Stimulated activated CD4-positive, alpha-beta T cell treated with anti-CD3 and anti-CD28 coated beads, Interleukin-4, amount 100 ng/mL, for 1 hour (primary cell): ENCODE data around the gene PLEKHA5.
"Not testable (repeated sequence)": the region's sequence is repeated elsewhere in the genome, so short reads cannot be mapped to it uniquely, and the experiment has no call there.

Experiments
- DNase-seq: peaks from one replicate; pipeline ENCODE4 v3.0.0-alpha.2; 2020

Gene PLEKHA5

GRCh38 chr12:19203539-19204506, 74.3 kb downstream of the PLEKHA5 start:
- no peak for DNase-seq

GRCh38 chr12:19205120-19205519, 75.6 kb downstream of the PLEKHA5 start:
- DNase-seq: no peak

GRCh38 chr12:19206493-19207077, 77.1 kb downstream of the PLEKHA5 start:
- no peak for DNase-seq

GRCh38 chr12:19208456-19208855, 78.9 kb downstream of the PLEKHA5 start:
- no peak for DNase-seq

GRCh38 chr12:19209661-19210060, 80.1 kb downstream of the PLEKHA5 start:
- DNase-seq: no peak

- DNase-seq: no peak
Observed at GRCh38 chr12:19211802-19212201, 82.3 kb downstream of the PLEKHA5 start.

GRCh38 chr12:19212245-19212644, 82.7 kb downstream of the PLEKHA5 start:
- DNase-seq: no peak

- DNase-seq: no peak
Observed at GRCh38 chr12:19214020-19214419, 84.5 kb downstream of the PLEKHA5 start.

- no peak for DNase-seq
Observed at GRCh38 chr12:19215115-19215514, 85.6 kb downstream of the PLEKHA5 start.

GRCh38 chr12:19217446-19217845, 87.9 kb downstream of the PLEKHA5 start:
- no peak for DNase-seq

- no peak for DNase-seq
Observed at GRCh38 chr12:19220205-19220604, 90.7 kb downstream of the PLEKHA5 start.

GRCh38 chr12:19220852-19221466, 91.4 kb downstream of the PLEKHA5 start:
- no peak for DNase-seq

GRCh38 chr12:19222558-19222957, 93.0 kb downstream of the PLEKHA5 start:
- no peak for DNase-seq

- no peak for DNase-seq
Observed at GRCh38 chr12:19223018-19223417, 93.5 kb downstream of the PLEKHA5 start.

- no peak for DNase-seq
Observed at GRCh38 chr12:19223695-19224094, 94.2 kb downstream of the PLEKHA5 start.

GRCh38 chr12:19224746-19225145, 95.2 kb downstream of the PLEKHA5 start:
- no peak for DNase-seq

GRCh38 chr12:19227190-19227879, 97.8 kb downstream of the PLEKHA5 start:
- no peak for DNase-seq

GRCh38 chr12:19227880-19228210, 98.3 kb downstream of the PLEKHA5 start:
- no peak for DNase-seq

- DNase-seq: not testable (repeated sequence)
Observed at GRCh38 chr12:19229021-19229420, 99.5 kb downstream of the PLEKHA5 start.

GRCh38 chr12:19230299-19230866, 100.8 kb downstream of the PLEKHA5 start:
- DNase-seq: no peak

- no peak for DNase-seq
Observed at GRCh38 chr12:19230896-19231295, 101.4 kb downstream of the PLEKHA5 start.

- no peak for DNase-seq
Observed at GRCh38 chr12:19234171-19234704, 104.7 kb downstream of the PLEKHA5 start.
